COR-L47 (cell line): Measurements from ENCODE around the gene EXOC3L4.

Experiments used
- DNase-seq: peaks from one replicate; lab custom pipeline; 2025; lab: John Stamatoyannopoulos, UW

The EXOC3L4 gene

GRCh38 chr14:103091041-103091882 is 3.3 kb upstream of the EXOC3L4 start:
- DNase-seq: no peak

GRCh38 chr14:103091883-103092222 is 2.7 kb upstream of the EXOC3L4 start:
- DNase-seq: no peak

GRCh38 chr14:103093856-103094405 is 594 bp upstream of the EXOC3L4 start:
- DNase-seq: no peak

- no peak for DNase-seq
These were observed 769 bp downstream of the EXOC3L4 start for GRCh38 chr14:103095210-103095778.

- DNase-seq: no peak
These were observed 1.9 kb downstream of the EXOC3L4 start for GRCh38 chr14:103096387-103096786.

- DNase-seq: no peak
These were observed 2.9 kb downstream of the EXOC3L4 start for GRCh38 chr14:103097244-103097993.

GRCh38 chr14:103097994-103098957 is 3.8 kb downstream of the EXOC3L4 start:
- DNase-seq: no peak

GRCh38 chr14:103099081-103099732 is 4.7 kb downstream of the EXOC3L4 start:
- no peak for DNase-seq

GRCh38 chr14:103099733-103100280 is 5.3 kb downstream of the EXOC3L4 start:
- DNase-seq: no peak

- DNase-seq: no peak
These were observed 6.0 kb downstream of the EXOC3L4 start for GRCh38 chr14:103100281-103101121.

- no peak for DNase-seq
These were observed 6.9 kb downstream of the EXOC3L4 start for GRCh38 chr14:103101257-103101962.

GRCh38 chr14:103101963-103102688 is 7.6 kb downstream of the EXOC3L4 start:
- DNase-seq: no peak

GRCh38 chr14:103102689-103103260 is 8.2 kb downstream of the EXOC3L4 start:
- DNase-seq: no peak

GRCh38 chr14:103103461-103104388 is 9.2 kb downstream of the EXOC3L4 start:
- DNase-seq: peak; percentile 80

- no peak for DNase-seq
These were observed 9.8 kb downstream of the EXOC3L4 start for GRCh38 chr14:103104389-103104653.

GRCh38 chr14:103104654-103105452 is 10.3 kb downstream of the EXOC3L4 start:
- peak; percentile 80 for DNase-seq
